NCI-H1436 treated with DMSO at 0.1 percent for 48 hours (cell line): ENCODE data around the gene TMEM74B.
"Not testable (repeated sequence)": the region's sequence is repeated elsewhere in the genome, so short reads cannot be mapped to it uniquely, and the experiment has no call there.

ENCODE experiments used
- DNase-seq: peaks from one replicate; lab custom pipeline; 2025; lab: John Stamatoyannopoulos, UW

Gene TMEM74B

DNA sequence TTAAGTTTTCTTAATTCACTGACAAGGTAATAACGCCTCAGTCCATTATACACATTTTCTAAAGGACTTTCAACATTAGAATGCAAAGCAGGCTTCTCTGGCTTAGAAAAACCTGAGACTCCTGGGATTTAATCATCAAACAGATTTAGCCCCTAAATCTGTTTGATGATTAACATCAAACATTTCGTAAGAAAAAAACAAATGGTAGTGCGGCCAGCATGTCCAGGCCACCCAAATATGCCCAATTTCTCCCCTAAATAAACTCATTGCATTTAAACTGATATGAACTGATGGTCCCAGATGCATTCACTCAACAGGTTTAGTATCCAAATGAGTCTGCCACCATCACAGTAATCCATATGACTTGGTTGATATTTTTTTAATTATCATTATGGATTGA is 6.2 kb downstream of the TMEM74B start:
- DNase-seq: no peak

DNA sequence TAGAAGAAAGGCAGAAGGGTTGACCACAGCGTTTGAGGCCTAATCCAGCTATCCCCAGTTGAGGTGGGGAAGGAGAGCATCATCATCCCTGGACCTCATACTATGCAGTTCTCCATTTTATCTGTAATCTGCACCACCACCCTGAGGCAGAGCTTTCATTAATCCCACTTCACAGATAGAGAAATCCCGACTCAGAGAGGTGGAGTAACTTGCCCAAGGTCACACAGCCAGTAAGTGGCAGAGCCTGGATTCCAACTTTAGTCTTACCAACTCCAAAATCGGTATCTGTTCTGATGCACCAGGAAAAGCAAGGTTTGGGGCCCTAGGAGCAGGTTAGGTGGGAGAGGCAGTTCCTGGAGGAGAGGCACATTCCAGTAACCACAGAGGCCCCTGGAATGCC is 6.7 kb downstream of the TMEM74B start:
- DNase-seq: no peak

DNA sequence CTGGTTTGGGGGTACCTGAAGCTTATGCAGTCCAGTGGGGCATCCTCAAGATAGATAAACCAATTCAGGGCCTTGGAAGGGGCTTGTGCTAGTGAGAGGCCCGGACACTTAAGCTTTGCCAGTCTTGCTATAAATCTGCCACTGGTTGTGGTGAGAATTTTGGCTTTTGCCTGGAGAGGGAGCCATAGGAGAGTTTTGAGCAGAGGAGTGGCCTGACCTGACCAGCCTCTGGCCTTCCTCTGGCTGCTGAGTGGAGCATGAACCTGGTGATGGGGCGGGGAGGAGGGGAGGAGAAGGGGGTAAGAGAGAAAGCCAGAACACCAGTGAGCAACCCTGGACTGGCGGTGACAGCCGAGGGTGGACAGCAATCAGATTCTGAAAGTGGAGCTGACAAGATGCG is 7.1 kb downstream of the TMEM74B start:
- no peak for DNase-seq

DNA sequence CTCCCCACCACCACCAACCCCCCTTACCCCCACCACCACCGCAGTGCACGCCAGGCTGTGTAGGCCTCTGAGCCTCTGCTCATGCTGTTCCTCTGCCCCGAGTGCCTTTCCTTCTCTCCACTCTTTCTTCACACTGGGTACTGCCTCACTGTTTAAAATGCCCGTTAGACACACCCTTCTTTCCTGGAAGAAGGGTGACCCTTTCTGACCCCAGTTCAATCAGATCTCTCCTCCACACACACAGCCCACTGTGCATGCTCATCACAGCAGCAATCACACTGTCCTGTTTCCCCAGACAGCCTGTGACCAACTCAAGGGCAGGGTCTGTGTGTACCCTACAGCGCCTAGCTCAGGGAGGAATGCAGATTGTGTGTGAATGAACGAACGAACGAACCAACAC is 10.0 kb downstream of the TMEM74B start:
- no peak for DNase-seq

DNA sequence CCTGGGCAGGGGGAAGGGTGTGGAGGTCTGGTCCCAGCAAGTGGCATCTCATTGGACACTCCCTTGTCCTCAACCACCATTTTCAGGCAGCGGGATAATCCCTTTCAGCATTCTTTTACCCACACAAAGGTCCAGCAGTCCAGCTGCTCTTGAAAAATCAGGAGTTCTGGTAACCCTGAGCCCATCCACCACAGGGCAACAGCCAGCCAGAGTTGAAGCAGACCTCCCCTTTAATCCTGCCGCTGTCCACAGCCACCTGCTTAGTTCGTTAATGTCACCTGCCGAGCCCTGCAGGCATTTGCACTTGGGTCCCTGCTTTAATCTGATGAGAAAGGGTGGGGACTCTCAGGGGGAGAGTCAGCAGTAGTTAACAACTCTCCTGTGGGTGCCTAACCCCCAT is 11.1 kb downstream of the TMEM74B start:
- no peak for DNase-seq

DNA sequence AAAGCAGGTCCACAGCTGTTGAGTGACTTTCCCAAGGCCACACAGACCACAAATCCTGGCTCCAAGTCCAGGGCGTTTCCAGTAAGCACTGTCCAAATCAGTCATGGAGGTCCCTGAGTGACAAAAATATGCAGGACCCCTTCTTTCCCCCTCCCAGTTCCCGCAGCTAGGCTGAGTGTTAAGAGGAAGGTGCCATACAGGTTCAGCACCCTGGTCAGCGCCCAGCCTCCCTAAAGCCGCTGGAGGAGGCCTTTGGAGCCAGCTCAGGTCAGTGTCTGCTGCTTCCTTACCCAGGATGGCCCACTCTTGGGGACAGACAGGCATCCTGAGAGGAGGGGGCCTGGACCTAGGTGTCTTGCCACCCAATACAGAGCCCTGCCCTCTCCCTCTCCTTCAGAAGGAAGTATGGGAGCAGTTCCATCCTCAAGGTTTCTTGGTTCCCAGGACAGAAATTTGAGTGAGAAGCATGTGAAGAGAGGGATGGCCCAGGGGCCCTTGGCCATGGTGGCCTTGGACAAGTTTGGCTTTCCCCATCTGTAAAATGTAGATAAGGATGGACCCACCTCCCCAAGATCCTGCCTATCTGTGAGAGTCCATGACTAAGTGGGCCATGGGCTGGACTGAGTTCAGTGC is 13.2 kb downstream of the TMEM74B start:
- DNase-seq: no peak

DNA sequence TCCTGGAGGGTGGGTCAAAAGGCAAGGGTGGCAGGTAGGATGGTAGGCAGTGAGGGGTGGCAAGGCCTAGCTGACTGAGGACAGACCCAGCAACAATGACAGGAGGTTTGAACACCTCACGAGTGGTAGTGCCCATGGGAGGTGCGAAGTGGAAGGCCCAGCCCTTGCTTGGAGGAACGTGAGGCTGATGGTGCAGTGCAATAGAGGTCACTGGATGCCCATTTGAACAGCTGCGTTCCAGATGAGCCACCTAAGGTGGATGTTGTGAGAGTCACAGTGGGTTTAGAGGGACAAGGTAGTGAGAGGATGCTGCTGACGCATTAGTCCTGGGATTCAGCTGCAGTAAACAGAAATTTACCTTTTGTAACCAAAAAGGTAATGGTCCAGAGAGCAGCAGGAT is 15.6 kb downstream of the TMEM74B start:
- DNase-seq: no peak

DNA sequence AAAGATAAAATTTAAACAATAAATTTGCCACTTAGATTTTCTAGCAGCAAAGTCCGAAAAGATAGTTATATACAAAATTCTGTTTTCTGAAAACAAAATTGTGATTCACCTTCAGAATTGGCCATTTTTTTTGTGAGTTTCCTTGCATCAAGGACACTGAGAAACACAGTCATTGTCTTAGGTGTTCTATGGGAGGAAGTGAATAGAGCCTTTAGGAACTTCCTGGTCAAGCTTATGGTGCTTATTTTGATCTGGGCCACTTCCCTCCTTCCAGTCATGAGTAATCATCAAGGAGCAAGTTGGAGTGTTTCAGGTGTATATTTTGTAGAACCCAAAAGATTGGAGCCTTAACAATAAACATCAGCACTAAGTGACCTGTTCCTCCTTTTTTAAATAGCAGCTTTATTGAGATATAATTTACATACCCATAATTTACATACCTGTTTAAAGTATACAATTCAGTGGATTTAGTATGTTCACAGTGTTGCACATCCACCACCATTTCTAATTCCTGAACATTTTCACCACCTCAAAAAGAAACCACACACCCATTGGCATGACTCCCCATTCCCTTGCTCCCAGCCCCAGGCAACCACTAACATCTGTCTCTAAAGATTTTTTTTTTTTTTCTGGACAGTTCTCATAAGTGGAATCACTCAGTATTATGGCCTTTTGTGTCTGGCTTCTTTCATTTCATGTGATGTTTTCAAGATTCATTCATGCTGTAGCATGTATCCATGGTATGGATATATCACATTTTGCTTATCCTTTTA is 17.6 kb downstream of the TMEM74B start:
- no peak for DNase-seq

DNA sequence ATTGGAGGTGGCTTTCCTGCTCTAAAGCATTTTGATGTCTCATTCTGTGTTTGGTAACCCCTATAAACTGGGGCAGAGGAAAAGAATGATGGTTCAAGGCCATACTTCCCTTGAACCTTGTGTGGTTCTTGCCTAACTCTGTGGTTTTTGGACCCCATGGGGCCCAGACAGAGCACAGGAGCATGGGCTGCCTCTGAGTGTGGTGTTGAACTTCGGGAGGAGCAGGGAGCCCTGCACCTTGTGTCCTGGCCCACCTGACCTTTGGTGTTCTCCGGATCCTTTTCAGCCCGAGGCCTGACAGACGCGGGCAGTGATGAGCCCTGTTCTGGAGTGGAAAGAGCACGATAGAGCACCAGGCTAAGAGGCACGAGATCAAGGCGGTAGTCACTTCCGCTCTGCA is 18.8 kb downstream of the TMEM74B start:
- DNase-seq: no peak

DNA sequence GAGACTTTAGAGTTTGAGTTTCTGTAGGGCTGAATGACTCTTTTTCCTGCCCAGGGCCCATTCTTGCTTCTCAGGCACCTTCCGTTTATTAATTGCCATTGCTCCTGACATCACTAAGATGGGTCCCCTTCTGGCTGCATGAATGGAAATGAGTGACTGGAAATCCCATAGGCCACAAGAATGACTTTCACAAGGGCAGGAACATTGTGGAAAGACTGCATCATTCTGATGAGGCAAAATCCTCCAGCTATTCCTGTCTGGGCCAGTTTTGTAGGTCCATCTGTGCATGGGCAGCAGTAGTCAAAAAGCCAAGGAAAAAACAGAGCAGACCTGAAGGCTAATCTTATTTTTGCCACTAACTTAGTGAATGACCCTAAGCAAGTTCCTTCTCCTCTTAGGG is 19.3 kb downstream of the TMEM74B start:
- DNase-seq: no peak

DNA sequence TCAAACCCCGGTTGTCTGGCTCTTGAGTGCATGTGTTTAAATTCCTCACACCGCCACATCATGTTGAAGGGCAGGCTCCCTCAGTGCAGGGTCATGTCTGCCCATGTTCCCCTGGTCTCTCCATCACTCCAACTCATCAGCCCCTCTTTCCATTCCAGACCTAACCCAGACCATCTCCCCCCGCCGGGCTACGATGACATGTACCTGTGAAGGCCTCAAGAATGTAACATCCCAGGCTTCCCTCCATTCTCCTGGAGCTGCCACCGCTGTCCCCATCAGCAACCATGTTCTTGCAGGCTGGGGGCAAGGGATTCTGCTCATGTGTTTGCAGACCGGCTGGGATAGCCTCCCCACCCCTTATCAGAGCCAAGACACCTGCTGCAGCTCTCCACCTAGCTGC is 19.9 kb downstream of the TMEM74B start:
- no peak for DNase-seq

DNA sequence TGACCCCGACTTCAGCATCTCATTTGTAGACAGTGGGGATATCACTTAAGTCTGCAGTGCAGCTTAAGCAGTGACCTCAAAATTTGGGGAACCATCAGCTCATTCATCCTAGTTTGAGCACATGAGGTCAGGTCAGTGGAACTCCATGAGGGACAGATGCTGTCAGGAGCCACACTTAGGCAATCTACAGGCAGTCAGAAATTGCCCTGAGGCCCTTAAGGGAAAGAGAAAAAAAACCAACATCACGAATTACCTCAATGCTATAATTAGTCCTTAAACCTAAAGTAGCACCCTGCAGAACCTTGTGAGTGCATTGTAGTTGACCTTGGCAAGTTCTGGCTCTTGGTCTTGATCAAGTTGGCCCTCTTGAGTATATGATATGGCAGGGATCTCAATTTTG is 21.1 kb downstream of the TMEM74B start:
- no peak for DNase-seq

DNA sequence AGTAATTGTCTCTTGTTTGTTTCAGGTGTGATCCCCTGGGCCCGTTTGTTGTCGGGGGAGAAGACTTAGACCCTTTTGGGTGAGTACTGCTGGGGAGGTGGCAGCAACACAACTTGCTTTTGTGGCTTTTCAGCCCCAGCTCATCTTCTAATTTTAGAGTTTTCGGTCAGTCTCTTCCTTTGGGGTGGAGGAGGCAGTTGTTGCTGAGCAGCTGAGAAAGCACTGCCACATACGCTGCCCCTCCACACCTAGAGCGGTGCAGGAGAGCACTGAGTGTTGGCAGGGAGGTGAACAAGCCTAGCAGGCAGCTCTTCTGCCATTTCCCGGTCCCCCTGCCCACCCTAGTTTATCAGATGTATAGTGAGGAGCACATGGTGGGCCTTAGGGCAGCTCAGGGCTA is 21.7 kb downstream of the TMEM74B start:
- no peak for DNase-seq

DNA sequence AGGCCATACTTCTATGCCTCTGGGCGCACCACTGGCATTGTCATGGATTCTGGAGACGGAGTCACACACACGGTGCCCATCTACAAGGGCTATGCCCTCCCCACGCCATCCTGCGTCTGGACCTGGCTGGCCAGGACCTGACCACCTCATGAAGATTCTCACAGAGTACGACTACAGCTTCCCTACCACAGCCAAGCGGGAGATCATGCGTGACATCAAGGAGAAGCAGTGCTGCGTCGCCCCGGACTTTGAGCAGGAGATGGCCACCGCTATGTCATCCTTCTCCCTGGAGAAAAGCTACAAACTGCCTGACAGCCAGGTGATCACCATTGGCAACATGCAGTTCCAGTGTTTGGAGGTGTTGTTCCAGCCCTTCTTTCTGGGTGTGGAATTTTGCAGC is 23.8 kb downstream of the TMEM74B start:
- DNase-seq: no peak

DNA sequence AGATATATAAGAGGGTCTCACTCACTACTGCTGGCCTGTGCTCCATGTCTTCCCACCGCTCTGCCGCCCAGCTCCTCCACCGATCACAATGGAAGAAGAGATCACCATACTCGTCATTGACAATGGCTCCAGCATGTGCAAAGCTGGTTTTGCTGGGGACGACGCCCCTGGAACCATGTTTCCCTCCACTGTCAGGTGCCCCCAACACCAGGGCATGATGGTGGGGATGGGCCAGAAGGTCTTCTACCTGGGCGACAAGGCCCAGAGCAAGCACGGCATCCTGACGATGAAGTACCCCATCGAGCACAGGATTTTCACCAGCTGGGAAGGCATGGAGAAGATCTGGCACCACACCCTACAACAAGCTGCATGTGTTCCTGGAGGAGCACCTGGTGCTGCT is 24.3 kb downstream of the TMEM74B start:
- DNase-seq: no peak

DNA sequence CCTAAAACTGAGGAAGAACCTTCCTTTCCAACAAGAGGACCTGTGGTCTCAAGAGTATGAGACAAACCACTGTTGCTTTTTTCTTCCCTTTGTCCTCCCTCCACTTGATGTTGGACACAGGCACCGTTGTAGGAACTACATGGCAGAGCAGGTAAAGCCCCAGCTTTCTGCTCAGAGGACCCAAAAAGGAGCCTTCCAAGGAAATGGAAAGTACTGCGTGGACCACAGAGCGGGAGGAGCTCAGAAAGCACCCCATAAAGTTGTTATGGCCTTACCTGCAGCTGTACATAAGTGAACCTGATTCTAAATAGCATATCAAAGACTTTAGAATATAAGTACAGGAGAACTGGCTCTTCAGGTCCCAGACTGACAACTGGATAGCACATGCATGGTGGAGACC is 29.4 kb downstream of the TMEM74B start:
- DNase-seq: no peak

DNA sequence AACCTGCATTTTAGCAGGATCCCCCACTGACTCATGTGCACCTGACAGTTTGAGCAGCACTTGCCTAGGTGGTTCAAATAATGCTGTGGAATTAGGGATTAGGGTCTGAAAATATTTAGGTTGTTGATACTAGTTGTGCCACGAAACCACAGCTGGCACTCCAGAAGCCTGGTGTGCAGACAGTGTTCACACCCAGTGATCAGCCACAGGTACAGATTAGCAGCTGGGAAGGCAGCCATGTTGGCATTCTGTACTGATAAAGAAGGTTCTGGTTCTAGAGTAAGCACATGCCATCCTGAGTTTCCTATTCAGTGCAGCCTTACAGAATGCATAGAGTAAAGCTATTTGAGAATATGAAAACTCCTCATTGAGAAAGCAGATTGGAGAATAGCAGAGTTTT is 30.1 kb downstream of the TMEM74B start:
- DNase-seq: no peak

DNA sequence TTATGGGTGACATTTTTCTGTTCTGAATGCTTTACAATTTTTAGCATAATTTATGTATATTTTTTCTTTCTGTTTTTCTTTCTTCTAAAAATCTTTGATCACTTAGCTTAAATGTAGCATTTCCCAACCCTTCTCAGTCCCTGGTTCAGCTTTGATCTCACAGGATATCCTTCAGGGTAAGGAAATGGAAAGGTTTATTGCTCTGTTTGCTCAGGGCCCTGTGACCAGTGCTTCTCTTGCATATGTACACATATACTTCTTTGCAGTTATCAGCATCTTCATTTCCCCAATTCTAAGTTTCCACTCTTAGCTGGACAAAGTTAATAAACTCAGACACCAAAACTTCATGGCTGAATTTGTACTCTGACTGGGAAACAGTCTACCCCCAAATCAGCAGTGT is 30.6 kb downstream of the TMEM74B start:
- no peak for DNase-seq

DNA sequence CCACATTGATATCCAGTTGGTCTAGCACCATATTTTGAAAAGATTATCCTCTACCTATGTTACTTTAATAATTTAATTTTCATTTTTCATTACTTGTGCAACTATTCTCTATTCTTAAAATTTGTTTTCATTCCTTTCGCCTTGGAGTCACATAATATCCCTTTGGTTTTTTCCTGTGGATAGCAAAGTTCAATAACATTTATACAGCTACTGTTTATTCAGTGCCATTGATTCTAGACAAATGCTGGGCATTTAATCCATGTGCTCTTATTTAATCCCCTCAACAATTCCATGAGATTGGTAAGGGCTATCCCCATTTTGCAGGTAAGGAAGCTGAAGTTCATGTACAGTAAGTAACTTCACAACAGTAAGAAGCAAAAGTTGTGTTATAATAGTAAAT is 33.8 kb downstream of the TMEM74B start:
- no peak for DNase-seq

DNA sequence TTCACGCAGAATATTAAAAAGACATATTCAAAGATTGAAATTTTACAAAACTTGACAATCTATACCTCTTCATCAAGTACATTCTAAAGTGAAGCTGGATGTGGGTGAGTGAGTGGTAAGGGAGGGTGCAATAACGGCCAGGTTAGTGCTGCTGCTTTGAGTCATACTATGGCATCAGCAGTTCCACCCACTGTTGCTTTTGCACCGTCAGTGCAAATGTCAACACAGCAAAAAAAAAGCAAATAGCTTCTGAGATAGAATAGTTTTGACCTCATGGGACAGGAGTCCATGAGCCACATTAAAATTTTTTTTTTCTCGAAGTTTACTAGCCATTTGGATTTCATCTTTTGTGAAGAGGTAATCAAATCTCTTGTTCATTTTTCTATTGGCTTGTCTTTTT is 34.6 kb downstream of the TMEM74B start:
- DNase-seq: no peak

DNA sequence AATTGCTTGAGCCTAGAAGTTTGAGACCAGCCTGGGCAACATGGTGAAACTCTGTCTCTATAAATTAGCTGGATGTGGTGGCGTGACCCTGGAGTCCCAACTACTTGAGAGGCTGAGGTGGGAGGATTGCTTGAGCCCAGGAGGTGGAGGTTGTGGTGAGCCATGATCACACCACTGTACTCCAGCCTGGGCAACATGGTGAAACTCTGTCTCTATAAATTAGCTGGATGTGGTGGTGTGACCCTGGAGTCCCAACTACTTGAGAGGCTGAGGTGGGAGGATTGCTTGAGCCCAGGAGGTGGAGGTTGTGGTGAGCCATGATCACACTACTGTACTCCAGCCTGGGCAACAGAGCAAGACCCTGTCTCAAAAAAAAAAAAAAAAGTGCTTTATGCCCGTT is 35.0 kb downstream of the TMEM74B start:
- not testable (repeated sequence) for DNase-seq

DNA sequence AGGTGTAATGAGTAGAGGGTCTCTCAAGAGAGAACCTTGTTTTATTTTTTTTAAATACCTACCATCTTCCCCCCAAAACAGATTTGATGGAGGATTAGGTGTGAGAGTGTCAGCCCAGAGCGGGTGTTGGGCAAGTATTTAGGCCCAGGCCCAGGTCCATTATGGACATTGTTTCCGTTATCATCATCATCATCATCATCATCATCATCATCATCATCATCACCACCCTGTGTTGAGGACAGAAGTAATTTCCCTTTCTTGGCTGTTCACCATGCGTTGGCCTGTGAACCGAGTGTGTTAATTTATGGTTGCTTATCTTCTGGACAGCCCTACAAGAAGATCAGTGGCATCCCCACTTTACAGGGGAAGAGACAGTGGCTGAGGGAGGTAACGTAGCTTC is 37.8 kb downstream of the TMEM74B start:
- DNase-seq: no peak

DNA sequence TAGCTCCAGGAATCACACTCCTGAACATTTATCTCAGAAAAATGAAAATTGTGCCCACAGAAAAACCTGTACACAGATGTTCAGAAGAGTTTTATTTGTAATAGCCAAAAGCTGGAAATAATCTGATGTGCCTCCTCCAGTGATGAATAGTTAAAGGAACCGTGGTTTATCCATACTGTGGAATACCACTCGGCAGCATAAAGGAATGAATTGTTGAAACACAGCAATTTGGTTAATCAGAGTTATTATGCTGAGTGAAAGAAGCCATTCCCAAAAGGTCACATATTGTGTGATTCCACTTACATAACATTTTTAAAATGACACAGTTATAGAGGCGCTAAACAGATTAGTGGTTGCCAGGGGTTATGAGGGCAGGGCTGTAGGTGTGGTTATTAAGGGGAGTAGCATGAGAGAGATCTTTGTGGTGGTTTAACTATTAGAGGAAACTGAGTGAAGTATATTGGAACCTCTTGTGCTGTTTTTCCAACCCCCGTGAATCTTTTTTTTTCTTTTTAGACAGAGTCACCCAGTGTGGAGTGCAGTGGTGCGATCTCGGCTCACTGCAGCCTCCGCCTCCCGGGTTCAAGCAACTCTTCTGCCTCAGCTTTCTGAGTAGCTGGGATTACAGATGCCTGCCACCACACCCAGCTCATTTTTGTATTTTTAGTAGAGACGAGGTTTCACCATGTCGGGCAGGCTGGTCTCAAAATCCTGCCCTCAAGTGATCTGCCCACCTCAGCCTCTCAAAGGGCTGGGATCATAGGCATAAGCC is 40.2 kb downstream of the TMEM74B start:
- DNase-seq: no peak
